Neural progenitor cell (in vitro differentiated cells): Measurements from ENCODE around the gene KRTAP10-5.

ENCODE experiments used
- CTCF ChIP-seq: fragments of 200-600 bp; sonication (generic); IDR thresholded peaks from 2 replicates; pipeline ENCODE4 v1.5.1; 2017; ENCODE audit warnings: antibody characterized with exemption, mild to moderate bottlenecking
- EZH2 ChIP-seq: fragments of 200-600 bp; sonication (generic); IDR thresholded peaks from 2 replicates; pipeline ENCODE4 v1.6.1; 2017; ENCODE audit warnings: antibody characterized with exemption, mild to moderate bottlenecking, moderate library complexity

DNA sequence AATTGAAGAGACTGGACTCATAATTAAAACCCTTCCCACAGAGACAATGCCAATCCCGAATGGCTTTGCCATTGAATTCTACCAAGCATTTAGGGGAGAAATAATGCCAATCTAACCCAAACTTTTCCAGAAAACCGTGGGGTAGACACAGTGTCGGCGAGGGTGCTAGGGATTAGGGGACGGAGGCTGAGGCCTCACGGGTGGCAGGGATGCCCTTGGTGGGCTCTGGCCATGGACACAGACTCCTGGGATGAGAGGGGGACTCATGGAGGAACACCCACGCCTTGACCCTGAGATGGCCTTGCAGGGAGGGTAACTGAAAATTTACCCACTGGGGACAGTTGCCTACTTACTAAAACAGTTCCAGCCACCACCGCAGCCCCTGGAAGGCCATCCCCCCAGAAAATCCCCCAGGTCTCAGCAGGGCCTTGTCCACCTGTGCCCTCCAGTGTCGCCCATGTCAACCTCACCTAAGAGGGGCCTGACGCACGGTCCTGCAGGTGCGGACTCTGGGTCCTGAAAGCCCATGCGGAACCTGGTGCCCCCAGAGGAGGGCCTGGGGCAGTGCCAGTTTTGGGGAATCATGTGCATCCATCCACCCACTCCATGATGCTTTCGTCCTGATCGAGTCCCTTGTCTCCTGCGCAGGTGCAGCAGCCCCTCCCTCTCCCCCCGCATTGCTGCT, 1.9 kb downstream of the KRTAP10-5 start:
- no peak for TF ChIP-seq CTCF
- TF ChIP-seq EZH2 = no peak
